HG02623 (cell line): ENCODE results near the gene PLOD1.
"Not testable (repeated sequence)": the region's sequence is repeated elsewhere in the genome, so short reads cannot be mapped to it uniquely, and the experiment has no call there.

Source experiments
- ATAC-seq: cut with Tn5 transposase; IDR thresholded peaks from one replicate; pipeline ENCODE4 v1.9.1; 2021; ENCODE audit warnings: moderate library complexity; ENCODE audit not compliant: unreplicated experiment

PLOD1 gene

GRCh38 chr1:11912482-11913216 is 21.9 kb upstream of the PLOD1 start:
- ATAC-seq = not testable (repeated sequence)

- no peak for ATAC-seq
These were observed 21.2 kb upstream of the PLOD1 start for GRCh38 chr1:11913291-11913690.

DNA sequence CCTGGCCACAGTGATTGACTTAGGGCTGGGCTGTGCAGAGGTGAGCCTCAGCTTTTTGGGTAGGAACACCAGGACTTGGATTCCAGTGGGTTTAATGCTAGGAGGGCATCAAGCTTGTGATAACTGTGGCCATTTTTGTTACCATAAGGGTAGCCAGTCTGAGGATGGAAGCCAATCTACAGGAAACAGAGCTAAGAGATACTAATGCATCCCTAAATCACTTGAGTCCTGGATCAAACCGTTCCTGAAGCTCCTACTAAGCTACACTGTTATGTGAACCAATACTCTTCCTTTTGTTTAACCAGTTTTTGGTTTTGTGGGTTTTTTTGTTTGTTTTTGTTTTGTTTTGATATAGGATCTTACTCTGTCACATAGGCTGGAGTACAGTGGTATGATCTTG is 20.5 kb upstream of the PLOD1 start:
- no peak for ATAC-seq

GRCh38 chr1:11918799-11919519 is 15.6 kb upstream of the PLOD1 start:
- no peak for ATAC-seq

DNA sequence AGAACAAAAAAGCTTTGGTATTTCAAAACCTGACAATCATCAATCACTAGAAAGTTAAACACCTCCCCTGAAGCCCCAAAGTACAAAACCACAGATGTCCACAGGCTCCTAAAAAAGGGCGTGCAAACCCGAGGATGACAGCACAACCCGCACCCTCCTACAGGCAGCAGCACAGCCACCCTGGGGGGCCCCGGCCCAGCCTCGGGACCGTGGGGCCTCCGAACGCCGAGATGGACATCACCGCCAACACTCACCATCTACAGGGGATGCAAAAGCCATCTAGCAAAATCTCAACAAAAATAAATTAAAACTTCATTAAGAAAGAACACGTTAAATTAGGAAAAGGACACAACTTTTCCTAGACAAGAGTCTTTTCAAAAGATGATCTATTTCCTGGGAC is 14.9 kb upstream of the PLOD1 start:
- ATAC-seq = no peak

DNA sequence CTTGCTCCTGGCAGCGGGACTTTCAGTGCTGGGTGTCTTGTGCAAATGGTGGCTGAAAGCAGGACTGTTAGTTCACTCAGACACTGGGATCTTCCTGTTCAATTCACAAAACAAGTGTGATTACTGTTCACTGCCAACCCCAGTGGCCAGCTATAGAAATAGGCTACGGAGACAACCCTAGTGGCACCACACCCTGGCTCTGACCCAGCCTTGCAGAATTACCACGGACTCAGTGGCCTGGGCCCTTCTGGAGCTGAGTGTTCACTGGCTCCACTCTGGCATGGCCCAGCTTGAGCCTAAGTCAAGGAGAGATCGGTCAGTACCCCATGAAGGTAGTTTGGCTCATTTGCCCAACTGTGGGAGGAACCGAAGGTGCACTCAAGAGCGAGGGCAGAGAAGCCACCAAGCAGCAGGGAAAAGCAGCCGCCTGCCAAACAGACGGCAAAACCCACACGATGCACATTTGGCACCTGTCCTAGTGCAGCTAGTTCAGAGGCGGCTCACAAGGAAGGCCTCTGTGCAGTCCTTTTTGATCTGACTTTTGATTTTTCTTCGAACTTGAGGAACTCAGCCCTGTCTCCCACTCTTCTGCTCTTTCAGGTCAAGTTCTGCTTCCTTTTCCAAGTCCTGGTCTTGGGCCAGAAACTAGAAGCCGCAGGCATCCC is 14.1 kb upstream of the PLOD1 start:
- no peak for ATAC-seq

DNA sequence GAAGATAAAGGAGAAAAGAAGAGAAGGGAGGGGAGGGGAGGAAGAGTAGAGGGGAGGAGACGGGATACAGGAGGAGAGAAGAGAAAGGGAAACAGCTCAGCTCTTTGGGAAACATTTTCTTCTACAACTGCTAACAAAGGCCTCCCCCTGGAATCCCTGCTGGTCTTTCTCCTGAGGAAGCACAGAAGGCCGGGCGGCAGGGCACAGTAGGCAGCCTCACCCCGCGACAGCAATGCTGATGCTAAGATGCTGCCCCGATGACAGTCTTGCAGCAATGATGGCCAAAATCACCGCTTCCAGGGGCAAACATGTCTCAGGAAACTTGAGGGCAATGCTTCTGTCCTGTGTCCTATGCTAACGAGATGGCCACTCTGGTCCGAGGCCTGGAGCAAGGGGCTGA is 13.5 kb upstream of the PLOD1 start:
- ATAC-seq = no peak

- no peak for ATAC-seq
These were observed 11.3 kb upstream of the PLOD1 start for GRCh38 chr1:11923069-11923826.

DNA sequence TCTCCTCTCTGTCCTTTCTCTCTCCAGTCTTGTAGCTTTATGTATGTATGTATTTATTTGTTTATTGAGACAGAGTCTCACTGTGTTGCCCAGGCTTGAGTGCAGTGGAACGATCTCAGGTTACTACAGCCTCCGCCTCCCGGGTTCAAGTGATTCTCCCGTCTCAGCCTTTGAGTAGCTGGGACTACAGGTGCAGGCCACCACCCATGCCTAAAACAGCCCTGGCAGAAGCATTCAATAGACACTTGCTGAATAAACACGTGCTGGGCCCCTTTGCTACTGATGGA is 10.7 kb upstream of the PLOD1 start:
- no peak for ATAC-seq

GRCh38 chr1:11924334-11925195 is 10.0 kb upstream of the PLOD1 start:
- no peak for ATAC-seq

- ATAC-seq = not testable (repeated sequence)
These were observed 9.2 kb upstream of the PLOD1 start for GRCh38 chr1:11925196-11925937.

DNA sequence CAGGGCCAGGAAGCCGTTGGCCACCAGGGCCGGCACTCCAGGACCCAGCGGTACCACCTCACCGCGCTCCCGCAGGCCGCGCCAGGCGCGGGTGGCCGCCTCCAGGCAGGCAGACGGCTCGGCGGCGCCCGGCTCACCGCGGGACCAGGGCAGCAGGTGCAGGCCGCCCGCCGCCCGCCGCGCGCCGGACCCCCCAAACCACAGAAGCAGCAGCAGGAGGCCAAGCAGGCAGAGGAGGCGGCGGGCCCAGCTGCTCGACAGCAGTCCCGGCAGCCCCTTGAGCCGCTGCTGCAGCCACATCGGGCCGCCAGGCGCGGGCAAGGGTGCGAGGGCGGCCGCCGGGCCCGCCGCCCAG is 8.6 kb upstream of the PLOD1 start:
- no peak for ATAC-seq

- ATAC-seq = no peak
These were observed 6.5 kb upstream of the PLOD1 start for GRCh38 chr1:11927866-11928592.

- ATAC-seq = no peak
These were observed 4.7 kb upstream of the PLOD1 start for GRCh38 chr1:11929849-11930248.

DNA sequence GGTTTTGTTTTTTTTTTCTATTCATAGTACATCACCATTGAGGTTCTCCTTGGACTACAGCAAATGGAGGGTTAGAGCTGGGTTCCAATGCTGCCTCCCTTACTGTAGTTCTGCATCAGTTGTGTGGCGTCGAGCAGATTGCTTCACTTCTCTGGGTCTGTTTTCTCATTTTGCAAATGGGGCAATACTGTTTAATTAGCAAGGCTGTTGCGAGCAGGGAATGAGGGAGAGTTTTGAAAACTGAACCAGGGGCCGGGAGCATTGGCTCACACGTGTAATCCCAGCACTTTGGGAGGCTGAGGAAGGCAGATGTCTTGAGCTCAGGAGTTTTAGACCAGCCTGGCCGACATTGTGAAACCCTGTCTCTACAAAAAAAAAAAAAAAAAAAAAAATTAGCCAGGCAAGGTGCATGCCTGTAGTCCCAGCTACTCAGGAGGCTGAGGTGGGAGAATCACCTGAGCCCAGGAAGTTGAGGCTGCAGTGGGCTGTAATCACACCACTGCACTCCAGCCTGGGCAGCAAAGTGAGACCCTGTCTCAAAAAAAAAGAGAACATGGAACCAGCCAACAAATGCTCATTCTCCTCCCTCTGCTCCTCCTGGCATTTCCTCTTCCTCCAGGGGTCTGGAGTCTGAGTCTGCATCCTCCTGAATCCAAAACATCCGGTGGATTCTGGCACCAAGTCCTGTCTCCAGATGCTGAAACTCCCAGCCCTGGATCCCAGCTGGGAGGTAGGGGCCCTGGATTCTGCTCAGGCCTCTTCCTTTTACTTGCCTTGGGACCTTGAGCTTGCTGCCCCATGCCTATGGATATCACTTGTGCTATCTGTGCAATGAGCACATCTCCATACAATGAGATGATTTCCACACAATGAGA is 3.7 kb upstream of the PLOD1 start:
- no peak for ATAC-seq

- ATAC-seq = no peak
These were observed 2.7 kb upstream of the PLOD1 start for GRCh38 chr1:11931845-11932244.

DNA sequence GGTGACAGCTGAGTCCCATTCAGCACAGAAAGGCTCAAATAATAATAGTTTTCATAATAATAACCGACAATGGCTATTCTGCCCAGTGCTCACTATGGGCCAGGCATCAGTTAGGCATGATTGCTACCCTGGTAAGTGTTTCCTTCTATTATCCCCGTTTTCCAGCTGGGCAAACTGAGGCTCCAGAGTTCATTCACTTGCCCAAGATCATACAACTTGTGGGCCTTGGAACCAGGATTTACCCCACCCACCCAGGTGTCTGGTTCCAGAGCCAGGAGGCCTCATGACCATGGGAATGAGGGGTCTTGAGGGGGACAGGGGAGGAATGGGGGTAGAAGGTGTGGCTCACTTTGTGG is 518 bp downstream of the PLOD1 start:
- no peak for ATAC-seq

DNA sequence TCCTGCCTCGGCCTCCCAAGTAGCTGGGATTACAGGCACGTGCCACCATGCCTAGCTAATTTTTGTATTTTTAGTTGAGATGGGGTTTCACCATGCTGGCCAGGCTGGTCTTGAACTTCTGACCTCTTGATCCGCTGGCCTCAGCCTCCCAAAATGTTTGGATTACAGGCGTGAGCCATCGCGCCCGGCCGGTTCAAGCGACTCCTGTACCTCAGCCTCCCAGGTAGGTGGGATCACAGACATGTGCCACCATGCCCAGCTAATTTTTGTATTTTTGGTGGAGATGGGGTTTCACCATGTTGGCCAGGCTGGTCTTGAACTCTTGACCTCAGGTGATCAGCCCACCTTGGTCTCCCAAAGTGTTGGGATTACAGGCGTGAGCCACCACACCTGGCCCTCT is 1.2 kb downstream of the PLOD1 start:
- not testable (repeated sequence) for ATAC-seq
